Measurements from ENCODE around the gene GSN. TPM values are rescaled to one million over a fixed set of nuclear protein-coding genes. Genes with fewer than 3 reads are reported as not detected.

The GSN gene
- total RNA-seq, 4 donors from 2014 or later: 487 to 785 (median 662) TPM

- peaks cover 0 to 5% (median 0%) of the 10 kb centered on the region in 3 donors for H3K9me3 ChIP-seq
- no peaks in the 10 kb centered on the region for H3K36me3 ChIP-seq
- in situ Hi-C loops (cut with MboI; ENCODE audit: low sequenced_read_pairs in 4 of 4) (no loop called here), intact Hi-C loops (cut with DNase I; ENCODE audit: low total_unique reads) (no loop called here)
- no peaks in the 10 kb centered on the region for H3K4me1 ChIP-seq
- H3K27me3 ChIP-seq: no peaks in the 10 kb centered on the region
- TF ChIP-seq POLR2A (IDR thresholded peaks at IDR 0.05) (no peak), CTCF (IDR thresholded peaks at IDR 0.05 in 4 of 5, conservative IDR thresholded peaks at IDR 0.05 in 1 of 5) (no peak)
- peak overlapping the region; percentile 8 to 34 (median 31) for H3K27ac ChIP-seq
- DNase-seq (no peak), ATAC-seq (no peak)
- no peak overlapping the region for H3K4me3 ChIP-seq
These were observed 25.6 kb upstream of the GSN start for GRCh38 chr9:121242219-121242958.

GRCh38 chr9:121242959-121243346, 25.0 kb upstream of the GSN start:
- Histone ChIP-seq H3K4me3 (no peak overlapping the region), H3K27ac (peak overlapping the region in 1 of 4 donors; percentile 32), H3K27me3 (no peaks in the 10 kb centered on the region), H3K9me3 (peaks cover 0 to 5% (median 0%) of the 10 kb centered on the region in 3 donors), H3K4me1 (no peaks in the 10 kb centered on the region), H3K36me3 (no peaks in the 10 kb centered on the region)
- no peak for TF ChIP-seq CTCF (IDR thresholded peaks at IDR 0.05 in 4 of 5, conservative IDR thresholded peaks at IDR 0.05 in 1 of 5)
- no peak for TF ChIP-seq POLR2A (IDR thresholded peaks at IDR 0.05)
- ATAC-seq: no peak
- intact Hi-C loops (cut with DNase I; ENCODE audit: low total_unique reads) (no loop called here), in situ Hi-C loops (cut with MboI; ENCODE audit: low sequenced_read_pairs in 4 of 4) (no loop called here)
- DNase-seq: no peak

GRCh38 chr9:121246821-121247561, 21.0 kb upstream of the GSN start:
- Histone ChIP-seq H3K36me3 (no peaks in the 10 kb centered on the region), H3K9me3 (peaks cover 0 to 5% (median 0%) of the 10 kb centered on the region in 3 donors), H3K4me1 (no peaks in the 10 kb centered on the region), H3K27ac (no peak overlapping the region), H3K27me3 (no peaks in the 10 kb centered on the region), H3K4me3 (no peak overlapping the region)
- ATAC-seq (no peak), DNase-seq (peak in 1 of 2 donors; percentile 16)
- intact Hi-C loops (cut with DNase I; ENCODE audit: low total_unique reads): no loop called here
- TF ChIP-seq CTCF (IDR thresholded peaks at IDR 0.05 in 4 of 5, conservative IDR thresholded peaks at IDR 0.05 in 1 of 5) (no peak), POLR2A (IDR thresholded peaks at IDR 0.05) (no peak)
- in situ Hi-C loops (cut with MboI; ENCODE audit: low sequenced_read_pairs in 4 of 4): no loop called here

DNA sequence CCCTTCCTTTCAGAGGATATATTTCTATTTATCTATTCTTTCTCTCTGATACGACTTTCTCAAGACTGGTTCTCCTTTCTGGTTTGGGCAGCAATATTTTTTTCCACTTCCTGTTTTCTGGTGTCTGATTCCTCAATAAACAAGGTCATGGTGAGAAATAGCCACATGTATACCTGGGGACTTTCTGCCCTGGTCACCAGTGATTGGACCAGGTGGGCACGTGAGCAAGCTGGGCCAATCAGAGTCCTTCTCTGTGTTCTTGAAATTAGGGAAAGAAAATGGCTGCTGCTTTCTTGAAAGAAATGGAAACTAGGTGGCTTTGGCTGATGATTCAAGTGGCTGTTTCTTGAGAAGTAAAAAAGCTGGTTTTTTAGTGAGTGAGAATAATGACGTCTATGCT, 18.4 kb upstream of the GSN start:
- no peak overlapping the region for H3K4me3 ChIP-seq
- TF ChIP-seq POLR2A (IDR thresholded peaks at IDR 0.05) (no peak), CTCF (IDR thresholded peaks at IDR 0.05 in 4 of 5, conservative IDR thresholded peaks at IDR 0.05 in 1 of 5) (no peak)
- peaks cover 0 to under 1% (median 0%) of the 10 kb centered on the region in 3 donors for H3K9me3 ChIP-seq
- in situ Hi-C loops (cut with MboI; ENCODE audit: low sequenced_read_pairs in 4 of 4): no loop called here
- DNase-seq: no peak
- no peaks in the 10 kb centered on the region for H3K27me3 ChIP-seq
- no peaks in the 10 kb centered on the region for H3K36me3 ChIP-seq
- no peaks in the 10 kb centered on the region for H3K4me1 ChIP-seq
- no peak for ATAC-seq
- no peak overlapping the region for H3K27ac ChIP-seq
- intact Hi-C loops (cut with DNase I; ENCODE audit: low total_unique reads): no loop called here
